Stimulated activated effector memory CD8-positive, alpha-beta T cell treated with anti-CD3 and anti-CD28 coated beads, Interleukin-12 subunit alpha, Interleukin-12 subunit beta, amount 100 ng/mL, for 72 hours (primary cell): ENCODE measurements around the gene DDX49.
A peak's percentile ranks its signal among the peaks of the same experiment; 100 is the strongest.
"Not testable (repeated sequence)": the region's sequence is repeated elsewhere in the genome, so short reads cannot be mapped to it uniquely, and the experiment has no call there.

ENCODE experiments used
- ATAC-seq: fragments of 150-1000 bp; cut with Tn5 transposase; 2 replicates; pipeline ENCODE4 v1.10.0; 2021
- DNase-seq, 2 donors: peaks; one replicate each; pipeline ENCODE4 v3.0.0; 2021 to 2022; ENCODE audit warnings: low spot score in 2 of 2
- H3K27ac Mint-ChIP-seq: one replicate; pipeline ENCODE4 v1.8.0; 2022; ENCODE audit warnings: mild to moderate bottlenecking, mixed read lengths
- H3K36me3 Mint-ChIP-seq: one replicate; pipeline ENCODE4 v1.8.0; 2022; ENCODE audit warnings: mild to moderate bottlenecking, mixed read lengths
- H3K4me1 Mint-ChIP-seq: one replicate; pipeline ENCODE4 v1.8.0; 2022; ENCODE audit warnings: mixed read lengths
- H3K4me3 Mint-ChIP-seq: one replicate; pipeline ENCODE4 v1.8.0; 2022; ENCODE audit warnings: mild to moderate bottlenecking, mixed read lengths
- H3K9me3 Mint-ChIP-seq: one replicate; pipeline ENCODE4 v1.8.0; 2022; ENCODE audit warnings: mixed read lengths

The DDX49 gene

GRCh38 chr19:18901491-18901890 is 18.0 kb upstream of the DDX49 start:
- DNase-seq: no peak
- ATAC-seq: no peak
- Mint-ChIP-seq H3K4me1 (peaks cover 12% of the 10 kb centered on the region), H3K36me3 (peaks cover 58% of the 10 kb centered on the region), H3K4me3 (no peak overlapping the region), H3K9me3 (no peaks in the 10 kb centered on the region), H3K27ac (no peak overlapping the region)

GRCh38 chr19:18902519-18902918 is 17.0 kb upstream of the DDX49 start:
- H3K36me3 Mint-ChIP-seq: peaks cover 57% of the 10 kb centered on the region
- not testable (repeated sequence) for DNase-seq, H3K9me3 Mint-ChIP-seq, H3K4me3 Mint-ChIP-seq, ATAC-seq, H3K4me1 Mint-ChIP-seq
- peak overlapping the region; percentile 56 for H3K27ac Mint-ChIP-seq

- Mint-ChIP-seq H3K4me1 (no peaks in the 10 kb centered on the region), H3K27ac (peak overlapping the region; percentile 61), H3K36me3 (peaks cover 53% of the 10 kb centered on the region), H3K9me3 (no peaks in the 10 kb centered on the region), H3K4me3 (no peak overlapping the region)
- no peak for ATAC-seq
- DNase-seq: no peak
Measured at GRCh38 chr19:18903156-18904037, 16.1 kb upstream of the DDX49 start.

- DNase-seq (no peak), ATAC-seq (no peak)
- Mint-ChIP-seq H3K27ac (no peak overlapping the region), H3K9me3 (no peaks in the 10 kb centered on the region), H3K4me1 (peaks cover under 1% of the 10 kb centered on the region), H3K36me3 (peaks cover 63% of the 10 kb centered on the region), H3K4me3 (no peak overlapping the region)
Measured at GRCh38 chr19:18904334-18905057, 15.0 kb upstream of the DDX49 start.

DNA sequence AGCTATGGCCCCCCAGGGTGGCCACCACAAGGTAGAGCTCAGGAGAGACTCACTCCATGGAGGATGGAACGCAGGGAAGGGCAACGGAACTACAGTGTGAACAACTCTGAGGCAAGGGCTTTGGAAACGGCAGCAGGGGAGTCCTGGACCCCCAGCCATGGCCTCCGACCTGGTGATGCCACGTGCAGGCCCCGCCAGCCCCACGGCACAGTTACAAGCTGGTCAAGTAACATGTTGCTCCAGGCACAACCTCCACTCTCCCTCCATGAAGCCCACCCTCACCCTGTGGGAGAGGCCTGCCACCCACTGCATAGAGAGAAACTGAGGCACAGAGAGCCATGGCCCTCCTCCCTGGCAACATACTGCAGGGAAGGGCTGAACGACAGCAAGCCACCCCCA is 14.5 kb upstream of the DDX49 start:
- peaks cover 63% of the 10 kb centered on the region for H3K36me3 Mint-ChIP-seq
- no peaks in the 10 kb centered on the region for H3K9me3 Mint-ChIP-seq
- H3K4me3 Mint-ChIP-seq: no peak overlapping the region
- DNase-seq (no peak), ATAC-seq (no peak)
- H3K27ac Mint-ChIP-seq: no peak overlapping the region
- peaks cover 6% of the 10 kb centered on the region for H3K4me1 Mint-ChIP-seq

- no peak overlapping the region for H3K4me3 Mint-ChIP-seq
- DNase-seq: no peak
Measured at GRCh38 chr19:18905513-18906236, 13.8 kb upstream of the DDX49 start.

GRCh38 chr19:18906605-18907519 is 12.7 kb upstream of the DDX49 start:
- no peak for ATAC-seq
- peaks cover 6% of the 10 kb centered on the region for H3K4me1 Mint-ChIP-seq
- H3K36me3 Mint-ChIP-seq: peaks cover 69% of the 10 kb centered on the region

More at GRCh38 chr19:18905513-18906236, 13.8 kb upstream of the DDX49 start:
- H3K4me1 Mint-ChIP-seq: peaks cover 6% of the 10 kb centered on the region
- H3K9me3 Mint-ChIP-seq: no peaks in the 10 kb centered on the region
- H3K36me3 Mint-ChIP-seq: peaks cover 64% of the 10 kb centered on the region
- ATAC-seq: no peak
- no peak overlapping the region for H3K27ac Mint-ChIP-seq

DNA sequence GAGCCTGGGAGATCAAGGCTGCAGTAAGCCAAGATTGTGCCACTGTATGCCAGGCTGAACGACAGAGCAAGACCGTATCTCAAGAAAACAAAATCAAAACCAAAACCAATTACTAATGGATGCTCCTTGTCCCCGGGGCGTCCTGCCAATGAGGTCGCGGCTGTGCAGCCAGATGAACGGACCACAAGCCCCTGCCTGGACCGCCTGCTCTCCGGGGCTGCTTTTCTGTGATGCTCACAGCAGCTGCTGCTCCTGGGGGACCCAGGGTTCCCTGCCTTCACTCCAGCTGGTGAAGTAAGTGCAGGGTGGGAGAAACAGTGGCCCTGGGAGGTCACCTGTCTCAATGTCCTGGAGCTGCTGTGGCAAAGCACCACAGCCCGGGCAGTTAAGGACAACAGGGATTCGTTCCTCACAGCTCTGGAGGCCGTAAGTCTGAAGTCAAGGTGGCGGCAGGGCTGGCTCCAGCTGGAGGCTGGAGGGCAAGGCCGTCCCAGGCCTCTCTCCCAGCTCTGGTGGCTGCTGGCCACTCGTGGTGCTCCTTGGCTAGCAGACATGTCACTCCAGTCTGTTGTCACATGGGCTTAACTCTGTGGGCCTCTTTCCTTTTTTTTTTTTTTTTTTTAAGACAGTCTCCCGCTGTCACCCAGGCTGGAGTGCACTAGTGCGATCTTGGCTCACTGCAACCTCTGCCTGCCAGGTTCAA is 10.4 kb upstream of the DDX49 start:
- H3K4me3 Mint-ChIP-seq: no peak overlapping the region
- H3K9me3 Mint-ChIP-seq: no peaks in the 10 kb centered on the region
- peaks cover 70% of the 10 kb centered on the region for H3K36me3 Mint-ChIP-seq
- H3K27ac Mint-ChIP-seq: no peak overlapping the region
- peaks cover 21% of the 10 kb centered on the region for H3K4me1 Mint-ChIP-seq
- DNase-seq (no peak), ATAC-seq (no peak)

More at GRCh38 chr19:18906605-18907519, 12.7 kb upstream of the DDX49 start:
- DNase-seq: no peak
- Mint-ChIP-seq H3K4me3 (no peak overlapping the region), H3K27ac (no peak overlapping the region), H3K9me3 (no peaks in the 10 kb centered on the region)

DNA sequence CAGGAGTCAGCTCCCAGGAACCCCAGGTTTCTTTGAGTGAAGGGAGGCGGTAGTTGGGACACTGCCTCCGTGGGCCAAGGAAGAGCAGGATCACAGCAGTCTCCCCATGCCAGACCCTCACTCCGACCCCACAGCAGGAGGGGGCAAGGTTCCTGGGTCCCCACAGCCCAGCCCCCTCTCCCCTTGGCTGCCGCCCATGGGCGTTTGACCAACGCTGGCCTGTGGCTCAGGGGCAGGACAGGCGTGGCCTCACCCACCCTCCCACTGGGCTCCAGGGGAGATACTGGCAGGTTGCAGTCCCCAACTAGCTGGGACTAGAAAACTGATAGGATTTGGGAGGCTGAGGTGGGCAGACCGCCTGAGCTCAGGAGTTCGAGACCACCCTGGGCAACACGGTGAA is 9.5 kb upstream of the DDX49 start:
- Mint-ChIP-seq H3K4me3 (no peak overlapping the region), H3K36me3 (peaks cover 76% of the 10 kb centered on the region)
- ATAC-seq: no peak

GRCh38 chr19:18910801-18911436 is 8.6 kb upstream of the DDX49 start:
- Mint-ChIP-seq H3K4me3 (no peak overlapping the region), H3K9me3 (no peaks in the 10 kb centered on the region), H3K4me1 (peaks cover 28% of the 10 kb centered on the region), H3K36me3 (peaks cover 76% of the 10 kb centered on the region), H3K27ac (no peak overlapping the region)
- no peak for DNase-seq
- ATAC-seq: no peak

More for the DNA sequence above, 9.5 kb upstream of the DDX49 start:
- Mint-ChIP-seq H3K9me3 (no peaks in the 10 kb centered on the region), H3K4me1 (peaks cover 25% of the 10 kb centered on the region), H3K27ac (no peak overlapping the region)
- DNase-seq: no peak

DNA sequence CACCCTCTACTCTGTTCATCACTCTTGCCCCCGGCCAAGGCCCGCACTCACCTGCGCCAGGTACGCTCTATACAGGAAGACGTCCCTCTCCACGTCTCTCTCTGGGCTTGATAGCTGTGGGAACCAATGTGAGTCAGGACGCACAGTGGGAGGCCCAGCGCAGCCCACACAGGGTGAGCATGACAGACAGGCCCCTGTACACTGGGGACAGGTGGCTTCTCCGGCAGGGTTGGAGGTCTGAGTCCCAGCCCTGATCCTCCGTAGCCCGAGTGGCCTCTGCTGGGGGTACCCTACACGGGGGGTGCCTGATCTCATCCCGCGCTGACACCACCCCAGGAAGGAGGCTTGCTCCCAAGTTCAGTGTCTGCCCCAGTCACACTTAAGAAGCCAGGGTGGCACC is 6.6 kb upstream of the DDX49 start:
- no peak for ATAC-seq

DNA sequence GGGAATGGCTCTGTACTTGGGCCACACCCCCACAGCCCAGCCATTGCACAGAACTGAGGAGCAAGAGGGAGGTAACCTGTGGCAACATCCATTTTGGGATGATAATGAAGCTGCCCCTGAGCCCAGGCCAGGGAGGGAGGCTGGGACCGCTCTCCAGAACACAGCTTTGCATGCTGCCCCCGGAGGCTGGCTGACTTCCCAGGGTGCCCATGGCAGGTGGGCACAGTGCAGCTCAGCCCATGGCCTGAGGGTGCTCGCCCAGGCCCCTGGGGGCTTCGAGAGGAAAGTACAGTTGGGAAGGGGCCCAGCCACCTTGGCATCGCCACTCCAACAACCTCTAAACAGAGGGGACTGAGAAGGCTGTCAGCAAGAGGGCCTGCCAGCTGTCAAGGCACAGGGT is 6.0 kb upstream of the DDX49 start:
- no peak for DNase-seq
- Mint-ChIP-seq H3K4me3 (no peak overlapping the region), H3K4me1 (peaks cover 45% of the 10 kb centered on the region), H3K9me3 (no peaks in the 10 kb centered on the region), H3K27ac (no peak overlapping the region), H3K36me3 (peaks cover 92% of the 10 kb centered on the region)
- ATAC-seq: no peak

More for the DNA sequence above, 6.6 kb upstream of the DDX49 start:
- Mint-ChIP-seq H3K4me3 (no peak overlapping the region), H3K9me3 (no peaks in the 10 kb centered on the region), H3K4me1 (peaks cover 41% of the 10 kb centered on the region), H3K36me3 (peaks cover 89% of the 10 kb centered on the region), H3K27ac (no peak overlapping the region)
- DNase-seq: no peak

- Mint-ChIP-seq H3K4me1 (peaks cover 40% of the 10 kb centered on the region), H3K9me3 (no peaks in the 10 kb centered on the region), H3K27ac (no peak overlapping the region), H3K36me3 (peaks cover 89% of the 10 kb centered on the region), H3K4me3 (no peak overlapping the region)
- no peak for ATAC-seq
- no peak for DNase-seq
Measured at GRCh38 chr19:18915639-18916038, 3.9 kb upstream of the DDX49 start.

GRCh38 chr19:18917593-18917992 is 1.9 kb upstream of the DDX49 start:
- H3K27ac Mint-ChIP-seq, ATAC-seq, H3K9me3 Mint-ChIP-seq, DNase-seq: not testable (repeated sequence)
- peak overlapping the region; percentile 83 for H3K4me3 Mint-ChIP-seq
- H3K36me3 Mint-ChIP-seq: peaks cover 88% of the 10 kb centered on the region
- H3K4me1 Mint-ChIP-seq: peaks cover 52% of the 10 kb centered on the region
